IPS-NIHi11 (cell line): Measurements from ENCODE around the gene CCR8.

Experiments used
- DNase-seq: peaks from one replicate; pipeline ENCODE4 v3.0.0; 2012; ENCODE audit warnings: mixed read lengths, low spot score

Gene CCR8

GRCh38 chr3:39329493-39329892 is at the start of gene CCR8:
Gene CCR8, plus strand, starts transcription at chr3:39329709. Its CDS starts 2,623 bp downstream, at chr3:39332332.
- no peak for DNase-seq

- DNase-seq: no peak
Observed at GRCh38 chr3:39279745-39280517, 49.6 kb upstream of the CCR8 start, which contains the start of gene CX3CR1. Gene CX3CR1, minus strand, starts transcription at chr3:39280036. Its CDS starts 13,527 bp downstream, at chr3:39266509.

GRCh38 chr3:39280571-39280970 is 48.9 kb upstream of the CCR8 start:
- no peak for DNase-seq

GRCh38 chr3:39281533-39281932 is 48.0 kb upstream of the CCR8 start:
- no peak for DNase-seq

- DNase-seq: no peak
Observed at GRCh38 chr3:39282057-39282456, 47.5 kb upstream of the CCR8 start.

GRCh38 chr3:39284457-39284881 is 45.0 kb upstream of the CCR8 start:
- DNase-seq: no peak

GRCh38 chr3:39285332-39285731 is 44.2 kb upstream of the CCR8 start:
- no peak for DNase-seq

GRCh38 chr3:39286771-39287170 is 42.7 kb upstream of the CCR8 start:
- DNase-seq: no peak

- no peak for DNase-seq
Observed at GRCh38 chr3:39287216-39288164, 42.0 kb upstream of the CCR8 start.

GRCh38 chr3:39288300-39288808 is 41.2 kb upstream of the CCR8 start:
- DNase-seq: peak; percentile 97

GRCh38 chr3:39289107-39289506 is 40.4 kb upstream of the CCR8 start:
- DNase-seq: no peak

GRCh38 chr3:39290255-39290654 is 39.3 kb upstream of the CCR8 start:
- no peak for DNase-seq

GRCh38 chr3:39291903-39292329 is 37.6 kb upstream of the CCR8 start:
- peak; percentile 82 for DNase-seq

- DNase-seq: no peak
Observed at GRCh38 chr3:39292961-39293360, 36.5 kb upstream of the CCR8 start.

- DNase-seq: no peak
Observed at GRCh38 chr3:39294446-39295183, 34.9 kb upstream of the CCR8 start.

- DNase-seq: no peak
Observed at GRCh38 chr3:39295184-39295775, 34.2 kb upstream of the CCR8 start.

- no peak for DNase-seq
Observed at GRCh38 chr3:39296197-39297077, 33.1 kb upstream of the CCR8 start.

GRCh38 chr3:39299279-39299678 is 30.2 kb upstream of the CCR8 start:
- DNase-seq: no peak

- DNase-seq: no peak
Observed at GRCh38 chr3:39302178-39302577, 27.3 kb upstream of the CCR8 start.

GRCh38 chr3:39313289-39313688 is 16.2 kb upstream of the CCR8 start:
- no peak for DNase-seq
